HCT116 (cell line): ENCODE measurements around the gene GPANK1. TPM values are rescaled to one million over a fixed set of nuclear protein-coding genes. Genes with fewer than 3 reads are reported as not detected.

Experiments
- ATAC-seq: fragments of 200-7000 bp; cut with Tn5 transposase; 2 replicates; pipeline ENCODE4 v1.9.1; 2020; ENCODE audit warnings: mild to moderate bottlenecking, moderate library complexity
- BruUV-seq: library from RNA; stranded (reverse); fragments of 400-500 nt; replicated peaks from 2 replicates; lab custom pipeline; 2021; lab: Mats Ljungman, UMichigan
- CTCF ChIA-PET: fragments of 300-600 bp; sonication (Branson Sonifier 250); formaldehyde crosslinking; loops from one replicate; lab custom pipeline; 2021; ENCODE audit warnings: antibody characterized with exemption; lab: Charles Lee
- POLR2A ChIA-PET: fragments of 300-600, 350-600 bp; sonication (Branson Sonifier 250); formaldehyde crosslinking; loops from one replicate; lab custom pipeline; 2021; ENCODE audit warnings: antibody characterized with exemption; lab: Charles Lee
- RAD21 ChIA-PET, 2 experiments: fragments of 300-600 bp; sonication (Branson Sonifier 250); formaldehyde crosslinking; loops; one replicate each; lab custom pipeline; 2023; ENCODE audit warnings: low total read pairs in 2 of 2; ENCODE audit not compliant: uncharacterized antibody in 2 of 2, unreplicated experiment in 2 of 2, low non-redundant PET in 1 of 2; lab: Charles Lee
- DNase-seq: peaks from one replicate; pipeline ENCODE4 v3.0.0-alpha.2; 2010; ENCODE audit warnings: low read depth, low spot score
- H2AFZ ChIP-seq: fragments of 200-600 bp; shearing (Covaris generic), sonication (generic); 2 replicates; pipeline ENCODE4 v1.6.1; 2017; ENCODE audit warnings: low read depth, mixed run types, mixed read lengths, antibody characterized with exemption, low read length; ENCODE audit not compliant: poor library complexity, severe bottlenecking
- H3K27ac ChIP-seq: 2 replicates; pipeline ENCODE4 v1.5.1; 2012; ENCODE audit warnings: low read depth, low read length
- H3K27me3 ChIP-seq: fragments of 200-600 bp; sonication (generic); 2 replicates; pipeline ENCODE4 v1.6.1; 2016; ENCODE audit warnings: mixed run types, low read length, mixed read lengths; ENCODE audit not compliant: insufficient read depth
- H3K36me3 ChIP-seq, 2 experiments: fragments of 200-500 bp in 1 of 2; fragments of 200-600 bp in 1 of 2; sonication (Bioruptor generic) in 1 of 2; sonication (generic) in 1 of 2; 2 replicates each; pipeline versions ENCODE4 v1.5.1 to v1.6.1; 2014 to 2016; ENCODE audit warnings: low read length in 2 of 2, inconsistent platforms in 1 of 2, mixed read lengths in 1 of 2, mixed run types in 1 of 2; ENCODE audit not compliant: insufficient read depth in 2 of 2, control insufficient read depth in 1 of 2
- H3K4me1 ChIP-seq, 2 experiments: fragments of 200-600 bp in 1 of 2; sonication (generic) in 1 of 2; 2 replicates each; pipeline versions ENCODE4 v1.5.1 to v1.6.1; 2012 to 2017; ENCODE audit warnings: low read length in 2 of 2, inconsistent platforms in 1 of 2, mild to moderate bottlenecking in 1 of 2, mixed read lengths in 1 of 2, mixed run types in 1 of 2, moderate library complexity in 1 of 2; ENCODE audit not compliant: insufficient read depth in 2 of 2, control insufficient read depth in 1 of 2
- H3K4me2 ChIP-seq: fragments of 200-600 bp; sonication (generic); 2 replicates; pipeline ENCODE4 v1.6.1; 2017; ENCODE audit warnings: mixed run types, low read length, mixed read lengths
- H3K4me3 ChIP-seq, 2 experiments: fragments of 200-600 bp in 1 of 2; sonication (generic) in 1 of 2; replicated peaks in 1 of 2; 2 replicates each; pipeline ENCODE4 v1.5.1; 2011 to 2016; ENCODE audit warnings: low read length in 2 of 2, control low read depth in 1 of 2, low read depth in 1 of 2, mild to moderate bottlenecking in 1 of 2, mixed read lengths in 1 of 2, mixed run types in 1 of 2
- H3K79me2 ChIP-seq: fragments of 200-600 bp; sonication (generic); 2 replicates; pipeline ENCODE4 v1.6.1; 2017; ENCODE audit warnings: mild to moderate bottlenecking, mixed run types, low read length, moderate library complexity, mixed read lengths; ENCODE audit not compliant: insufficient read depth
- H3K9ac ChIP-seq: fragments of 200-600 bp; sonication (generic); 2 replicates; pipeline ENCODE4 v1.6.1; 2016; ENCODE audit warnings: low read length, mixed read lengths
- H3K9me2 ChIP-seq: fragments of 200-600 bp; sonication (generic), shearing (Covaris generic); 2 replicates; pipeline ENCODE4 v1.6.1; 2017; ENCODE audit warnings: mixed run types, mild to moderate bottlenecking, moderate library complexity; ENCODE audit not compliant: insufficient read depth
- H3K9me3 ChIP-seq, 2 experiments: fragments of 200-500 bp in 1 of 2; fragments of 200-600 bp in 1 of 2; sonication (Bioruptor generic) in 1 of 2; sonication (generic) in 1 of 2; 2 replicates each; pipeline ENCODE4 v1.6.1; 2014 to 2017; ENCODE audit warnings: low read length in 2 of 2, mixed read lengths in 2 of 2, inconsistent platforms in 1 of 2, low read depth in 1 of 2, mild to moderate bottlenecking in 1 of 2, mixed run types in 1 of 2, moderate library complexity in 1 of 2; ENCODE audit not compliant: control insufficient read depth in 1 of 2, insufficient read depth in 1 of 2
- H4K20me1 ChIP-seq: fragments of 200-600 bp; sonication (generic), shearing (Covaris generic); 2 replicates; pipeline ENCODE4 v1.6.1; 2017; ENCODE audit warnings: mixed run types, mild to moderate bottlenecking, moderate library complexity; ENCODE audit not compliant: insufficient read depth
- CEBPB ChIP-seq: IDR thresholded peaks from 2 replicates; pipeline ENCODE4 v1.6.1; 2012; ENCODE audit warnings: low read depth
- FOSL1 ChIP-seq: IDR thresholded peaks from 2 replicates; pipeline ENCODE4 v1.6.1; 2012; ENCODE audit warnings: low read depth
- POLR2AphosphoS5 ChIP-seq: IDR thresholded peaks from 2 replicates; pipeline ENCODE4 v1.6.1; 2011; ENCODE audit warnings: mild to moderate bottlenecking, low read depth, low read length, moderate library complexity
- TCF7L2 ChIP-seq: IDR thresholded peaks from 2 replicates; pipeline ENCODE4 v1.7.0; 2011; ENCODE audit warnings: borderline replicate concordance, inconsistent platforms; ENCODE audit not compliant: insufficient read depth, insufficient read length; ENCODE audit errors: extremely low read depth
- intact Hi-C: fragments of 100-400 bp; cut with micrococcal nuclease; formaldehyde crosslinking; loops from 2 replicates; pipeline ENCODE4 v1.10.0; 2022
- total RNA-seq: library from RNA; stranded (reverse); gene quantifications from one replicate; pipeline ENCODE4 v1.2.1, GENCODE V29; 2021; ENCODE audit not compliant: unreplicated experiment

The GPANK1 gene
- total RNA-seq, 1 experiment from 2014 or later = 14.8 TPM

DNA sequence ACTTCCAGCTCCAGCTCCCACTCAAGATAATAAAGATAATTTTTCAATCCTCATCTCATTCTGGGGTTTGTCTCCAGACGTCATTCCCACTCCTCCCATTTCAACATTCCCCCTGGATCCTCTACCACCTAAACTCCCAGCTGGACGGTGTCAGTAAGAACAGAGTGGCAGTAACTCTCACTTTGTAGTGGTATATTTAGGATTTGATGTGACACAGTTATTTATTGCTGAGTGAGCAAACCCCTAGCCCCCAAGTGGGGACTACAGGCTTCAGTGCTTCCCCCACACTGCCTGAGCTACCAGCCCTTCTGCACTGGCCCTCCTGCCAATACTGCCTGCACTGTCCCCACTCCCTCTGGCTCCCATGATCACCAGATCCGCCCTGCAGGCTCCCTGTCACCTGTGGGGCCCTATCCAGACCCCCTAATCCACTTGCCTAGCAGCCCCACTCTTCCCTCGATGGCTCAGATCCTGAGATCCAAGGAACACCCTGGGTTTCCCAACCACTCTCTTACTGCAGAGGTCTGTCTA is 6.6 kb downstream of the GPANK1 start:
- Histone ChIP-seq H3K79me2 (peaks cover 31% of the 10 kb centered on the region), H3K9me3 (no peaks in the 10 kb centered on the region), H3K27me3 (no peaks in the 10 kb centered on the region), H3K27ac (no peak overlapping the region), H4K20me1 (no peaks in the 10 kb centered on the region), H3K36me3 (peaks cover 2 to 6% of the 10 kb centered on the region in 2 experiments; a peak in 3 of 4 replicates), H3K4me2 (no peak overlapping the region), H3K9me2 (no peaks in the 10 kb centered on the region), H2AFZ (no peak overlapping the region), H3K4me1 (peaks cover 11 to 41% of the 10 kb centered on the region in 2 experiments; a peak in 3 of 4 replicates), H3K9ac (no peak overlapping the region), H3K4me3 (no peak overlapping the region)
- ATAC-seq (no peak), DNase-seq (no peak)
- POLR2A ChIA-PET = interaction anchor here (1.2 kb wide), 1 partner anchor 82 kb away, joined by 3 read pairs; the partner anchor contains the start of gene MSH5
- TF ChIP-seq FOSL1 (no peak), CEBPB (no peak)
- RAD21 ChIA-PET = no interaction called here
- CTCF ChIA-PET = no interaction called here
- intact Hi-C loops = no loop called here
- no TSS peak for BruUV-seq

DNA sequence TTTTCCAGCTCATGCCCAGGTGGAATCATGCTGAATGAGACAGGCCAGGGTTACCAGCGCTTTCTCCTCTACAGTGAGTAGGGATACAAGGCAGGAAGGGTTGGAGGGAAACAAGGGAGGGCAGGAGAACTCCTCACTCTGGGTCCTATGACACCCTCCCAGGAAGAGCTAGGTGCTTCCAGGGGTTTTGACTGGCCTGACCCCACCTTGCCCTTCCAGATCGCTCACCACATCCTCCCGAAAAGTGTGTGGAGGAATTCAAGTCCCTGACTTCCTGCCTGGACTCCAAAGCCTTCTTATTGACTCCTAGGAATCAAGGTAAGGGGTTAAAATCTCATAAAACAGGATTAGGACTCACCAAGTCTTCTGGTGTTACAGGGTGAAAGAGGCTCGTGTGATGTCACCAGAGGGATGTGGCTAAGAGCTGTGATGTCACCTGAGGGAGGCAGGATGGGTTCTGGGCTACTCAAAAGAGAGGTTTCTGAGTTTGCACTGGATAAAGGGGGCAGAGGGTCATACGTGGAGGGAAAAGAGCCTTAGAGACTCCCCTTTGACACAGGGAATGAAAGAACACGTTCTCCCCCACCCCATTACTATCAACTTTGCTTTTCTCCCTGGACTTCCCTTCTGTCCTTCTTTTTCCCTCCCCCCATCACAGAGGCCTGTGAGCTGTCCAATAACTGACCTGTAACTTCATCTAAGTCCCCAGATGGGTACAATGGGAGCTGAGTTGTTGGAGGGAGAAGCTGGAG is 7.2 kb downstream of the GPANK1 start:
- RAD21 ChIA-PET = no interaction called here
- DNase-seq (no peak), ATAC-seq (no peak)
- Histone ChIP-seq H3K4me1 (peaks cover 11 to 41% of the 10 kb centered on the region in 2 experiments; a peak in 3 of 4 replicates), H2AFZ (no peak overlapping the region), H4K20me1 (no peaks in the 10 kb centered on the region), H3K9me2 (no peaks in the 10 kb centered on the region), H3K4me3 (no peak overlapping the region), H3K27me3 (no peaks in the 10 kb centered on the region), H3K36me3 (peaks cover 1 to 6% of the 10 kb centered on the region in 2 experiments; a peak in 3 of 4 replicates), H3K9me3 (no peaks in the 10 kb centered on the region), H3K27ac (no peak overlapping the region), H3K9ac (no peak overlapping the region), H3K79me2 (peaks cover 31% of the 10 kb centered on the region), H3K4me2 (no peak overlapping the region)
- TF ChIP-seq TCF7L2 = no peak
- no peak for TF ChIP-seq POLR2AphosphoS5
- intact Hi-C loops = no loop called here
- POLR2A ChIA-PET = interaction anchor here (0.9 kb wide), 1 partner anchor 240 kb away, joined by 3 read pairs; the partner anchor contains the start of gene EHMT2
- CTCF ChIA-PET = no interaction called here
- no TSS peak for BruUV-seq
